AG08395 (cell line): ENCODE measurements around the gene CYP1A2.

Experiments
- DNase-seq: peaks from one replicate; pipeline ENCODE4 v3.0.0; 2012; ENCODE audit warnings: mixed read lengths, low spot score

CYP1A2 gene

GRCh38 chr15:74788683-74789151 lies 40.1 kb downstream of the CYP1A2 start:
- no peak for DNase-seq

GRCh38 chr15:74789171-74789631 lies 40.6 kb downstream of the CYP1A2 start:
- no peak for DNase-seq

GRCh38 chr15:74789741-74790079 lies 41.1 kb downstream of the CYP1A2 start:
- DNase-seq, result no peak

GRCh38 chr15:74790080-74790916 lies 41.7 kb downstream of the CYP1A2 start:
- DNase-seq, result peak; percentile 70

GRCh38 chr15:74791007-74791406 lies 42.4 kb downstream of the CYP1A2 start:
- no peak for DNase-seq

- no peak for DNase-seq
Measured at GRCh38 chr15:74791667-74792066, 43.0 kb downstream of the CYP1A2 start.

- no peak for DNase-seq
Measured at GRCh38 chr15:74792227-74793016, 43.8 kb downstream of the CYP1A2 start.

- no peak for DNase-seq
Measured at GRCh38 chr15:74793135-74794028, 44.7 kb downstream of the CYP1A2 start.

GRCh38 chr15:74794248-74794969 lies 45.8 kb downstream of the CYP1A2 start:
- DNase-seq, result no peak

GRCh38 chr15:74794970-74795349 lies 46.3 kb downstream of the CYP1A2 start:
- no peak for DNase-seq

- DNase-seq, result no peak
Measured at GRCh38 chr15:74795966-74796625, 47.5 kb downstream of the CYP1A2 start.

- DNase-seq, result no peak
Measured at GRCh38 chr15:74798388-74799254, 50.0 kb downstream of the CYP1A2 start.

- no peak for DNase-seq
Measured at GRCh38 chr15:74799255-74799855, 50.7 kb downstream of the CYP1A2 start.

GRCh38 chr15:74799856-74800558 lies 51.4 kb downstream of the CYP1A2 start:
- peak; percentile 93 for DNase-seq

GRCh38 chr15:74800559-74801094 lies 52.0 kb downstream of the CYP1A2 start:
- DNase-seq, result no peak

- no peak for DNase-seq
Measured at GRCh38 chr15:74801311-74801997, 52.8 kb downstream of the CYP1A2 start.

- DNase-seq, result no peak
Measured at GRCh38 chr15:74802290-74802689, 53.6 kb downstream of the CYP1A2 start.
